ENCODE data around the gene PRPF40B.

Gene PRPF40B

GRCh38 chr12:49636574-49636973 lies 13.2 kb downstream of the PRPF40B start:
- DNase-seq = peak in 1 of 4 experiments; percentile 1

DNA sequence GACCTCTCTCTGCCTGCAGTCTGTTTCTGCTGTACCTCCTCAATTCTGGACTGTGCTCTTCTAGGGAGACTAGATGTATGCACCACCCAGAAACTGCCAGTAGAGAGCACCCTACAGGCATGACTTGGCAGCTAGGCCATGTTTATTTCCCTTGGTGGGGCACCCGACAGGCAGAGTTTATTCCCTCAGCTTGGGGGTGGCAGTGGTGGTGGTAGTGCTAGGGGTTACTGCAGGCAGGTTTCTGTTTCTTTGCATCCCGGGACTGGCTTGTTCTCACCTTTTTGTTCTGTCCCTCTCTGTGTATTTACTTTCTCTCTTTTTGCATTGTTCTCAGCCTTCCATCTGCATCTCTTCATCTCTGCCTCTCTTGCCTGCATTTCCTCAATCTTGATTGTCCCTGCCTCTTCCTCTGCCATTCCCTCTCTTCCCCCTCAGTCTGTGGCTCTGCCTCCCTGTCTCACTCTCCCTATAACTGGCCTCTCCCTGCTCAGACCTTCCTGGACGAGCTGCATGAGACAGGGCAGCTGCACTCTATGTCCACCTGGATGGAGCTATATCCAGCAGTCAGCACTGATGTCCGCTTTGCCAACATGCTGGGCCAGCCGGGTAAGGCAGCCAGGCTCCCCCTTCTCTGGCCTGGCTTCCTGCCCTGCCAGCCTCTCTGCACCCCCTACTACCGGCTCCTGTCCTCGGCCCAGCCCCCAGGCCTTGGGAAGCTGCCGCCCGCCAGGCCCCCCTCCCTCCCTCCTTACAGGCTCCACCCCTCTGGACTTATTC lies 13.8 kb downstream of the PRPF40B start:
- peak; percentile 56 to 75 (median 70) for DNase-seq

DNA sequence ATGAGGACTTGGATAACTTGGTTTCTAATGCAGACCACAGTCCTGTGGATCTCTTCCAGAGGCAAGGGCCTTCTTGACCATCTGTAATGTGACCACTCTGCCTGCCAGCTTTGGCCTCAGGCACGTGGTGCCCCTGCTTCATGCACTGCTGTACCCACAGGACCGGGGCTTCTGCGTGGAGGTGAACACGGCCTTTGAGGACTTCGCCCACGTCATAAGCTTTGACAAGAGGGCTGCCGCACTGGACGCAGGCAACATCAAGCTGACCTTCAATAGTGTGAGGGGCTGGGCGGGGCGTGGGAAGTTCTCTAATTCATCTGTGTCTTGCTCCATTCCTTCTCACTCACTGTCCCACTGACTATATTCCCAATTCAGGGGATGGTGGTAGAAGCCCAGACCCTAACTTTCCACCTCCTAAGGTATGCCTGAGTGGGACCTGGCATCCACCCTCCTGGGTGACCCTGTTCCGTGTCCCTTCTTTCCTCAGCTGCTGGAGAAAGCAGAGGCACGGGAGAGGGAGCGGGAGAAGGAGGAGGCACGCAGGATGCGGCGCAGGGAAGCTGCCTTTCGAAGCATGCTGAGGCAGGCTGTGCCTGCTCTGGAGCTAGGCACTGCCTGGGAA lies 18.5 kb downstream of the PRPF40B start:
- no peak for DNase-seq

DNA sequence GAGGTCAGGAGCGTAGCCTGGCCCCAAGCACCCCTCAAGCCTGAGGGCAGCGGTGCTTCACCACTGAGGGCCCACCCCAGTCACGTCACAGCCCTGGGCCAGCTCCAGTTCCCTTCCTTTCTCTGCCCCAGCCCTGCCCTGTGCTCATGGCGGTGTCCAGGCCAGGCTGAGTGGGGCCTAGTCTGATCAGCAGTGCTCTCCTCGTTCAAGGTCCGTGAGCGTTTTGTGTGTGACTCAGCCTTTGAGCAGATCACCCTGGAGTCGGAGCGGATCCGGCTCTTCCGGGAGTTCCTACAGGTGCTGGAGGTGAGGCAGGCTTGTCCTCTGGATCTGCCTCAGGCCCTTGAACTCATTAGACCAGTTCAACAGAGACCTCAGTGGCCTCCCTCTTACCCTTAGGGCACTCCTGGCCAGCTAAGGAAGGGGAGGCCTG lies 19.0 kb downstream of the PRPF40B start:
- DNase-seq = no peak

DNA sequence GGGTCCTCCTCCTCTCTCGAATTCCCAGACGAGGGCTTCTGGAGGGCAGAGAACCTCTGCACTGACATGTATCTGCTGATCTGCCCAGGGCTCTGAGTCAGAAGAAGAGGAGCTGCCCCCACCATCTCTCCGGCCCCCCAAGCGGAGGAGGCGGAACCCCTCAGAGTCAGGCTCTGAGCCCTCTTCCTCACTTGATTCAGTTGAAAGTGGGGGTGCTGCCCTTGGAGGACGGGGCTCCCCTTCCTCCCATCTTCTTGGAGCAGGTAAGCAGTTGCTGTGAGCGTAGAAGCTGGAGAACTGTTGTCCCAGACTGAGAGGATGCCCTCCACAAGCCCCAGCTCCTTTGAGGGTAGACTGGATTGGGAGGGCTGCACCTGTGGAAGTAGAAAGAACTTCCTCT lies 19.8 kb downstream of the PRPF40B start:
- DNase-seq = no peak

DNA sequence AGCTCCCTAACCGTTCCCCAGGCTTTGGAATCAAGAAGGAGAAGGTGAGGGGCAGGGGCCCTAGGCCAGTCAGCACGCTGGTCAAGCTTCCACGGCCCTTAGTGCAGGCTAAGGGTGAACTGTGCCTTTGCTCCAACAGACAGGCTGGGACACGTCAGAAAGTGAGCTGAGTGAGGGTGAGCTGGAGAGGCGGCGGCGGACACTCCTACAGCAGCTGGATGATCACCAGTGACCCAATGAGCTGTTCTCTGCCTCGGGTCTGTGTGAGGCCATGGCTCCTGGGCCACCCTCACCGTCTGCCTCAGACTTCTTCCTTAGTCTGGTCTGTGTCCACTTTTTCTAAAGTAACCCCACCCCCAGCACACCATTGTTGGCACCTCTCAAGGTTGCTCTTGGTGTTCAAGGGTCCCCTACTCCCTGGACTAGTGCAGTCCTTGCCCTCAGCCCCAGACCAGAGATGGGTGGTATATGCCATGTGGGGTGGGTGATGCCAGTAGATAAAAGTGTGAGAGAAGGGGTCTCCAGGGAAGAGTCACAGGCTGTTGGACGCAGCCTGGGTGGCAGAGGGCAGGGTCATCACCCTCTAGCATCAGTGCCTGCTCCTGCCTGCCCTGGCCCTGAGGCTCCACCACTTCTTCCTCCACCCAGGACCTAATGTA lies 20.7 kb downstream of the PRPF40B start:
- DNase-seq = no peak

- DNase-seq = peak; percentile 85 to 91 (median 88)
Measured at GRCh38 chr12:49644620-49644994, 21.2 kb downstream of the PRPF40B start.

- no peak for DNase-seq
Measured at GRCh38 chr12:49645146-49646039, 22.0 kb downstream of the PRPF40B start.

DNA sequence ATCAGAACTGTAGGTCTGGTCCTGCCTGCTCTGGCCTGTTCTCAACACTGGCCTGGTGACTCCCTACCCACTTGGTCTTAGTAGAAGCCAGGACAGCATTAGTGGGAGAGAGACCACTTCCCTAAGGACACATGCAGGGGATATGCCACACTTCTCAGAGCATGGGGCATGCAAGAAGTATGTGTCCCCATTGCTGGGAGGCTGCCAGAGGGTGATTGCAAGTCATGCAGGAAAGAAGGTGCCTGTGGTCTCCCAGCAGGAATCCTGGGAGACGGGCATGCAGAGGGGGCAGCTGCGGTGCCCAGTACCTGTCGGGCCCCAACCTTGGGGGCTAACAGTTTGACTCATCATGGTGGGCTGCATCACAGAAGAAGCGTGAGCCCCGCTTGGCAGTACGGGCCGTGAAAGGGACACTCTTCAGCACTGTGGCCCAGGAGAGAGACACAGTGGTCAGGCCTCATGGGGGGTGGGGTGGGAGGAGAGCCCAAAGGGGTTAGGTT lies 23.0 kb downstream of the PRPF40B start:
- no peak for DNase-seq

DNA sequence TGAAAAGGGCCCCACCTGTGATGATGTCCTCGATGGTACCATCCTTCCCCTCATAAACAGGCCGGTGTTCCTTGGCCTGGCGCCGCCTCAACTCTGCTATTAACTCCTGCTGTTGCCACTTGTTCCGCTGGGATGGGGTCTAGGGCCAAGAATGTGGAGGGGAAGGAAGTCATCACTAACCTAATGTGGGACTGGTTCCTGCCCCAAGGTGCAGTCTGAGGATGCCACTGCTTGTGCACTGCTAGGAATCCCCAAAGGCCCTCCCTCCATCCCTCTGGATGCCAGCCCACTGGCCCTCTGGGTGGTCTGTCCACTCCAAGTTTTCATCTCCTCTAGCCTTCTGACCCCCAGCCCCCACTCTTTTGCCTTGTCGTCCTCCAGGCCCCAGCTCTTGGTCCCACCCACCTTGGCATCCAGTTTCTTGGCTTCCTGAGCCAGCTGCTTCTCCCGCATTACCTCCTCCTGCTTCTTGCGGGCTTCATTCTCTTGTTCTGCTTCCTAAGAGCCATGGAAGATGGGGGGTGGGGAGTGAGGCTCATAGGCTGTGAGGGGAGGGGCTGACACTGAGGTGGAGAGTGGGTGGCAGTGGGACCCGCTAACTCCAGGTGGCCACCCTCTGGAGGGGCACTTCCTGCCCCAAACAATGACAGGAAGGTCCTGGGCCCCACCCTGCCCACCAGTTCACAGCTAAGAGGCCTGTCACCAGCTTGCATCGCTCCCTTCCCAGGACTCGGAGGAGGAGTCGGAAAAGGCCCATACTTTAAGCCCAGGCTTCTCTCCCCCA lies 23.7 kb downstream of the PRPF40B start:
- DNase-seq = no peak

- no peak for DNase-seq
Measured at GRCh38 chr12:49647827-49648711, 24.7 kb downstream of the PRPF40B start.

GRCh38 chr12:49648712-49649003 lies 25.3 kb downstream of the PRPF40B start:
- no peak for DNase-seq

DNA sequence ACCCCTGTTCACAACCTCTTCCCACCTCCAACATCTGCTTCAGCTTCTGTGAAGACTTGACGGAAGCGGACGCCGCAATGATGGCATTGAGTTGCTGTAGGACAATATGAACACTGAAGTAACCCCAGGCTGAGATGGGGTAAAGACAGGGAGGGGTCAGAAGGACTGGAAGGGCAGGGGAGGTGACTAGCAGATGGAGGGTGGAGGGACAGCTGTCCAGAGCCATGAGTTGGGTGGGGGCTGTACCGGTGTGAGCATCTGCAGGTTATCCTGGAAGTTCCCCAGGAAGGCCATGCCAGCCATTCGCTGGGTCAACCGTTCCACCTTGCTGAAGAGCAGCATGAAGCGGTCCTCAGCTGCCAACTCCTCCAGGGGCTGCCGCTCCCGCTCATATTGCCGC lies 26.1 kb downstream of the PRPF40B start:
- DNase-seq = no peak

DNA sequence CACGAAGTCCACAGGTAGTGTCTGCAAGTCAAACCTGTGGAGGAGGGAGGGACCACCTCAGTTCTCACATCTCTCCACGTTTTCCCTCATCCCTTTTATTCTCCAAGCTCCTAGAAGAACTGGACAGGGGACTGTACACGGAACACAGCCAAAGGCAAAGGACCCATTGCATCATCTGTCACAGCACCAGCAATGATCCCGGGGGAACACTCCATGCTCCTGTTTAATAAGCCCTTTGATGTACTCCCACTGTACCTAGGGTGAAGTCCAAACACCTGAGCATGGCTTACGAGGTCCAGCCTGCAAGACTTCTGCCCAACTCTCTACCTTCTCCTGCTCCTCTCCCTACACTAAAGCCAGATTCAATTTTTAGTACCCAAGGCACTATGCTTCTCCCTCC lies 26.5 kb downstream of the PRPF40B start:
- no peak for DNase-seq

DNA sequence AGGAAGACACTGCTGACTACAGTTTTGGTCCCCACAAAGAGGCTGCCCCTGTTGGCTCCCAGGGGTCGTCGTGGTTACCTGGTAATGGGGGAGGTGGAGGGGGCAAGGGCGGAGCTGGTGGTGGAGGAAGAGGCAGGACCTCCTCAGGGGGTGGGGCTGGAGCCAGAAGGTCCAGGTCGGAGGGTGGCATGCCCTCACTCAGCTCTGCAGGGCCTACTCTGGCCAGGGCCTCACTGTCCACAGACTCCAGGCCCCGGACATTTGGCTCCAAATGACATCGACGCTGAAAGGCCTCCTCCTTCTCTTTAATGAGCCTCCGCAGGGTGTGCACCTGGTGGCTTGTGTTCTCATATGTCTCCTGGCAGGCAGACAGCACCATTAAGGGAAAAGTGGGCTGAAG lies 28.5 kb downstream of the PRPF40B start:
- no peak for DNase-seq

- peak in 2 of 4 experiments; percentile 22 to 39 for DNase-seq
Measured at GRCh38 chr12:49652921-49653520, 29.7 kb downstream of the PRPF40B start.

GRCh38 chr12:49654715-49655114 lies 31.4 kb downstream of the PRPF40B start:
- no peak for DNase-seq

DNA sequence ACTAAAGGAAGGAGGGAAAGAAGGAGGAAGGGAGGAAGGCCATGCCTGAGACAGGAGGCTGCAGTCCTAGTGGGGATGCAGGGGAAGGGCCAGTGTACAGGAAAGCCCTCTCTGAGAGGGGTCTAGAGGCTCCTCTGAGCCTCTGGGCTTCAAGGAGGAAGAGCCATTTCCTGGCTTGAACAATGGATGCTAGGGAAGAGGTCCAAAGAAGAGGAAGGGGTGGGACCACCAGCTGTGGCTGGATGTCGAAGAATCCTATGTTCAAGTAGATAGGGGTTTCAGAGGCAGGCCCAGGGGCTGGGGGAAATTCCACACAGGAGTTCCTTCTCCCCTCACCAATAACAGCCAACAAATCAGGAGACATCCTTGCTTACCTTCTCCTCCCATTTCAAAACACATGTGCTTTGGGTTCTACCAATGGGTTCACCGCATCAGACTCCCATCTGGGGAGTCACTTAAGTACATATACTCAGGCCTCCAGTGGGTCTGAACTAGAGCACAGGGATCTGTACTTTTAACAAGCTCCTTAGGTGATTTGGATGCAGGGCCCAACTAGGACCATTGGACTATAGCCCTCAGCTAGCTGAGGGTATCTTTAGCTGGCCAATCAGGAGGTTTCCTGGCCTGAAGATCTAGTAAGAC lies 32.4 kb downstream of the PRPF40B start:
- DNase-seq = no peak

DNA sequence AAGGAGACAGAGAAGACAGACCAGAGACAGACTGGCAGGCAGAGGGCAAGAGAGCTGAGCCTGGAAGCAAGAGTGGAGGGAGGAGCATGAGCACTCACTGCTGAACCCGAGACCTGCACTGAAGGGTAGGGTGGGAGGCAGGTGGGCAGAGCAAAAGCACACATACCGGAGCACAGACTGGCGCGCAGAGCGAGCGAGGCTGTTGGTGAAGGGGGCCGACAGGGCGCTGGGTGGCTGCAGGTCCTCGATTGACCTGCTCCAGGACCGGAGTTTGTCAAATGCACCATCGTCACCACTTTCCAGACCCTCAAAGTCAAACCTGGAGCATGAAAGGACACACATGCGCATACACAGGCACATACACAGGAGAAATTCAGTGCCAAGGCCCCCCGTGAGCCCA lies 34.9 kb downstream of the PRPF40B start:
- DNase-seq = no peak

DNA sequence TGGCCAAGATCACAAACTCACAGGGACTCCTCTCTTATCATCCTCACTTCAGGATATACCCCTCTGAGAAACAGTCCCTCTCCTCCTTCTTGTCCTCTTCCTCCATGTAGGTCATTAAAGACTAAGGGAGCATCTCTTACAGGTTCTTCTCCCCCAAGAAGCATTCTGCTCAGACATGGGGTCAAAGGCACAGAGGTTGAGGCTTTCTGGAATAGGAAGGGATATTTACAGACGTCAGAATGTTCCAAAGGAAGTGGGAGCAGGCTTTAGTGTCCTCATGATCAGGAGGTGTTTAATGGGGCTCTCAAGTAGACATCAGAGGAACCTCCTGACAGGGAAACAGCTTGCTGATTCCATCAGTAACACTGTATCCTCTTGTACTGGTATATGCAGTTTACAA lies 36.4 kb downstream of the PRPF40B start:
- no peak for DNase-seq
